ENCODE data around the gene TLCD4.
"Not testable (repeated sequence)": the region's sequence is repeated elsewhere in the genome, so short reads cannot be mapped to it uniquely, and the experiment has no call there.

Gene TLCD4

DNA sequence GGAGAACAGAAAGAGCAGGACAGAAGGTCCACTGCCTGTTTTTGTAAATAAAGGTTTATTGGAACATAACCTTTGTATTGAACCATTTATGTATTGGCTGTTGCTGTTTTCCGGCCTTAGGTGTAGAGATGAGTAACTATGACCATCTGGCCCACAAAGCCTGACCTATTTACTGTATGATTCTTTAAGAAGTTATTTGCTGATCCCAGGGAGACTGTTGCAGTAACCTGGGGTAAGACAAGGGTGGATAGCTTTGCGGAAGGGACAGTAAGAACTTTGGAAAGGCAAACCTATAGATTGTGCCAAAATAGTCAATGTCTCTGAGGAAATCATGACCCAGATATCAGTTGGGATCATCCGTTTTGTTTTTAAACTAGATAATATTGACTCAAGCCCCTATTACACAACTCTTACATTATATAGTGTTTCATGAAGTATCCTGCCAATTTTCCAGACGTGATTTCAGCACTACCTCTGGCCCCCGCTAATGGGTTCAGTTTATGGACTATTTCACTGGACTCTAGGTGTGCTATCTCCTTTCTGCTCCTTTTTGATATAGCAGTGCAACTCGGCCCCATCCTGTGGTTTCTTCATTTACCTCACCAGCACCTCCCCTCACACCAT is 20.8 kb upstream of the TLCD4 start:
- DNase-seq, result no peak

DNA sequence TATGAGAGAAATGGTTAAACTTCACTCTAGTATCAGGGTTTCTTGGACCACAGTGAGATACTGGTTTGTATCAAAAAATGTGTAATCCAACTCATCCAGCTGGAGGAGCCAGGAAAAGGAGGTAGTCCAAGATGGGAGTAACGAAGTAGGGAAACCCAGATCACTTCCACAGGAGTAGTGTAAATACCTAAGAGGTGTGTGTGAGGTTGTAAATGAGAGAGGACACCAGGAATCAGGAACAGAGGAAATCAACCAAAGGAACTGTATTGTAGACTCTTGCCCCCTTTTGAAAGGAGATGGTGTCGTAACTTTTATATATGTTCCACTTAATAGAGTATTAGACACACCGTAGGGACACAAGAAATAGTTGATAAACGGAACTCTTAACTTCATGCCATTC is 19.7 kb upstream of the TLCD4 start:
- no peak for DNase-seq

DNA sequence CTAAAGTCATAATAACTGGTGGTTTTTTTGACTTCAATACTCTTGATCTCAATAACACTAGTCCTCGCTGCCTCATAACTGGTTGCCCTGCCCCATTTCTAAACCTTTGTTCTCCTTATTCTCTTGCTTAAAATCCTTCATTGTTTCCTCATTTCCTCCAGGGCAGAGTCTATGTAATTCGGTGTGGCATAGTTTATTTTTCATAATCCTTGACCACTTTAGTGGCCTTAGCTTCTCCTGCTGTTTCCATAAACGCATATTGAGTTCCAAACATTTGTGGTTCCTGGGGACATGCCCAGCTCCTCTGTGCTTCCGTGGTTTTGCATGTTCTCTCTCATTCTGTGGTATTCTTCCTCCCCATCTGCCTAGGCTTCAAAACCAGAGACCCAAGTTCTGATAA is 19.0 kb upstream of the TLCD4 start:
- DNase-seq, result no peak

DNA sequence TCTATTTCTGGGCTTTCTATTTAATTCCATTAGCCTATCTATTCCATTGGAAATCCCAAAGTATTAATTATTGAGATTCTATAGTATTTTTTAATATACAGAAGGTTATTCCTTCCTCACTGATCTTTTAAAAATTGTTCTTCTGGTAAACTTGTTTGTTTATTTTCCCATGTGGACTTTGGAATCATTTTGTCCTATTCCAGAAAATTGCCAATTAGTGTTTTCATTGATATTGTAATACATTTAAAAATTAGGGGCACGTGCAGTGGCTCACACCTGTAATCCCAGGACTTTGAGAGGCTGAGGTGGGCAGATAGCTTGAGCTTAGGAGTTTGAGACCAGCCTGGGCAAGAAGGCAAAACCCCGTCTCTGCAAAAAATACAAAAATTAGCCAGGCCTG is 8.4 kb upstream of the TLCD4 start:
- no peak for DNase-seq

- DNase-seq, result no peak
These were observed 6.1 kb upstream of the TLCD4 start for GRCh38 chr1:95111014-95111413.

GRCh38 chr1:95113684-95114083 is 3.5 kb upstream of the TLCD4 start:
- no peak for DNase-seq

DNA sequence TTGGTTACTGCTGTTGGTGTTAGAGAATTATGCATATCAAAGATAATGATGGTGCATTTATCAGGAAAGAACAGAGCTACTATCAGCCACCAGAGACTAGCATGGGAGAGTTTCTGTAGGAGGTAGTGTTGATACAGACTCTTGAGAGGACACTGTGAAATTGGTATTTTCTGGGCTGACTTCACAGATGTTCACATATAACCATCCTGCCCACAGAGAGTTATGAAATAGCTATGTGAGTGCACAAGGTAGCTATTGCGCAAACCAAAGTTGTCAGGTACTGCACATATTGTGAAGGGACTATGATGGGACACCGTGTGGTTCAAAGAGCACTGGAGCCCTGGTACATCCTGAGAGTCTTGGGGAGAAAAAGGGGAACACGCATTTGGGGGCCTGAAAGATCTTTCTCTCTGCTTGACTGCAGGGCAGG is 1.4 kb upstream of the TLCD4 start:
- no peak for DNase-seq

DNA sequence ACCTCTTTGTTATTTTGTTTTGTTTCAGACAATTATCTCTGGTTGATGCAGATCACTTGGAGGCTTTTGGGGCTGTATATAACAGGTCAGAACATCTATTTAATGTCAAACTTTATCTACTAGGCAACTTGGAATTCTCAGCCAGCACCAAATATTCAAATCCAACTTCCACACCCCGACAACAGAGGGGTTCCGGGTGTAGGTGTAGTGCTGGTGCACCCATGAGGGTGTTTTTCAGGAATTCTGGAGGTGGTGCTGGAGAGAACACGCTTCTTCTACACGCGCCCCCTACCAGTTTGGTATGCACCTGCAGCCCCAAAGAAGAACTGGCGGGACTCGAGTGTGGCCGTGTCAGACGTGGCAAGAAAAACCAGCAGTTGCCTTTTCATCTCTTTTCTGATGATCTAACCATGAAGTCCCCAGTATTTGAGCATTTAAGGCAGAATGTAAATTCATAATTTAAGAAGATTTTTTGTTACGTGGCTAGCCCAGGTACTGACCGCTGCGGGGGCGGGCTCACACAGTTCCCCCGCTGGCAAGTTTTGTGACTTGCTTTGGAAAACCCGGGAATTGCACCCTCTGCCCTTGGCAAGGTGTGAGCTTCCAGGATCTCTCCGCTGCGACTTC is 462 bp upstream of the TLCD4 start:
- peak; percentile 86 for DNase-seq

- no peak for DNase-seq
These were observed 928 bp downstream of the TLCD4 start for GRCh38 chr1:95118067-95118499.

DNA sequence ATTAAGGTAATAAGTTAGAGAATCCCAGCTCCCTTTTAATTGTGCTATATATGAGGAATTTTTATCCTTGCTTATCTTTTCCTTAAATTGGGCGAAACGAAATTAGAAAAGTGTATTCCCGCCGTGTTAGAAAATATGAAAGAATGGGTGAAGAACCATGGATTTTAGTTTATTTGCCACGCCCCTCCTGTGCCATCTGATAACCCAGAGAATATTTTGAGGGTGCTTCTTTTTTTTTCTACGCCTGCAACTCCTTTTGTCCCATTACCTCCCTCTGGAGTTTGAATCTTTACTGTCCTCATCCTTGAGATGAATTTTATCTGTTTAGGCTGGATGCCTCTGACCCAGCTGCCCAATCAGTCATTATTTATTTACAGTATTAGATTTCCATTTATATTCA is 1.6 kb downstream of the TLCD4 start:
- DNase-seq, result no peak

- DNase-seq, result no peak
These were observed 2.1 kb downstream of the TLCD4 start for GRCh38 chr1:95119273-95119672.

- DNase-seq, result no peak
These were observed 5.1 kb downstream of the TLCD4 start for GRCh38 chr1:95122151-95122697.

GRCh38 chr1:95124342-95124741 is 7.2 kb downstream of the TLCD4 start:
- no peak for DNase-seq

DNA sequence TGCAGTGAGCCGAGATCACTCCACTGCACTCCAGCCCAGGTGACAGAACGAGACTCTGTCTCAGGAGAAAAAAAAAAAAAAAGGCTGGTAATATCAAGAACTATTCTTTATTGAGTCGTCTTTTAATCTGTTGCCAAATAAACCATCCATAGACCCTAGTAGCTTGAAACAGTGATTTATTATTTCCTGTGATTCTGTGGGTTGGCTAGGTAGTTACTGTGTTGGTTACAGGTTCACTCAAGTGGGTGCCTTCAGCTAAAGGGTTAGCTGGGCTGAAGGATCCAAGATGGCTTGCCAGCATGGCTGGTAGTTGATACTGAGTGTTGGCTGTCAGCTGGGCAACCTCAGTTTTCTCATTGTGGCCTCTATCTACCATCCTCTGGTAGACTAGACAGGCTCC is 9.2 kb downstream of the TLCD4 start:
- DNase-seq, result no peak

GRCh38 chr1:95126846-95127245 is 9.7 kb downstream of the TLCD4 start:
- DNase-seq, result no peak

- no peak for DNase-seq
These were observed 10.2 kb downstream of the TLCD4 start for GRCh38 chr1:95127380-95127779.

GRCh38 chr1:95132762-95133161 is 15.6 kb downstream of the TLCD4 start:
- DNase-seq, result no peak

- no peak for DNase-seq
These were observed 16.5 kb downstream of the TLCD4 start for GRCh38 chr1:95133687-95134086.

GRCh38 chr1:95138223-95138622 is 21.1 kb downstream of the TLCD4 start:
- DNase-seq, result no peak

DNA sequence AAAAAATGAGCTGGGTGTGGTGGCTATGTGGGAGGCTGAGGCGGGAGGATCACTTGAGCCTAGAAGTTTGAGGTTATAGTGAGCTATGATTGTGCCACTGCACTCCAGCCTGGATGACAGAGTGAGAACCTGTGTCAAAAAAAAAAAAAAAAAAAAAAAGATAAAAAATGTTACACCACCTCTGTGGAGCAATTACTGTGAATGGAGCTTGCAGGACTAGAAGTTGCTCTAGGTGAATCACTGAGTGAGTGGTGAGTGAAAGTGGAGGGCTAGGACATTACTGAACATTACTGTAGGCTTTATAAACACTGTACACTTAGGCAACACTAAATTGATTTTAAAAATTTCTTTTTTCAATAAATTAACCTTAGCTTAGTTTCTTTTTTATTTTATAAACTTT is 21.9 kb downstream of the TLCD4 start:
- DNase-seq, result no peak

DNA sequence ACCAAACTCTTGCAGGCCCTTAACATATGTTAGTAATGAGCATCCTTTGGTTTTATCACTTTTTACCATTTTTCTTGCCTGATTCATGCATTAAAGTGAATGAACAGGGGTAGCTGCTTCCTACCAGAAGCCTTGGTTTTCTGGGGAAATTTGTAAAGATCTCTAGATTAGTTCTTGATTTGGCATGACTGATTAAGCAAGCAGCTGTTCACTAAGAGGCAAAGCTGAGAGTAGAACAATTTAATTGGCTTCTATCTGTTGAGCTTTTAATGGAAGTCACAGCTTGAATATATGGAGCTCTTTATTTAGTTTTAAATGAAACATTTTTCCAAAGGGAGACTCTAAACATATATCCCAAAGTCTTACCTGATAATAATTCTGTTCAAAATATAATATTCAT is 23.6 kb downstream of the TLCD4 start:
- DNase-seq, result no peak

DNA sequence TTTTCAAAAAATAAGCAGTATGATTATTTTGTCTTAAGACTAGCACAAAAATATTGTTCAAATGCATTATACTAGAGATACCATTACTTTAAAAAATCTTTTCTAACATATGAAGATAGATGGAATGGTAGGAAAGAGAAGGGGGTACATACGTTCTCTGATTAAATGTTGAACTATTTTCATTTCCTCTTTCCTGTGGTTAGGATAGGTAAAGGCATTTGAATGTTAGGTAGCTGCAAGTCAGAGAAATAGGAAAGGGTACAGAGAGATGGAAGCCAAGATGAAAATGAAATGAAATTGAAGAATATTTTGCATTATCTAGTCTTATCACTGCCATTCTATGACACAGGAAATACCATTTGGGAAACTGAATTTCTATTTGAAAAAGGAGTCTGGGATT is 28.3 kb downstream of the TLCD4 start:
- DNase-seq, result no peak

- DNase-seq, result no peak
These were observed 29.5 kb downstream of the TLCD4 start for GRCh38 chr1:95146637-95147036.

- no peak for DNase-seq
These were observed 36.9 kb downstream of the TLCD4 start for GRCh38 chr1:95154096-95154495.

DNA sequence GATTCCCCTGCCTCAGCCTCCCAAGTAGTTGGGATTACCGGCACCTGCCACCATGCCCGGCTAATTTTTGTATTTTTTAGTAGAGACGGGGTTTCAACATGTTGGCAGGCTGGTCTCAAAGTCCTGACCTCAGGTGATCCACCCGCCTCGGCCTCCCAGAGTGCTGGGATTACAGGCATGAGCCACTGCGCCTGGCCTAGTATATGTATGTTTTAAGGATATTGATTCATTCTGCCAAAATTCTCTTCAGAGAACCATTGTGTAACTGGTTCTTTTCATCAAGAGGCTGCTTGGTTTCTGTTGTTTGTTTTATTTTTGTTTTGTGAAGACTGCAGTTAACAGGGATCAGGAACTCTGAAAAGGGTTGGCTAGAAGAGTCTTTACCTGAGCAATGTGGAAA is 48.4 kb downstream of the TLCD4 start:
- not testable (repeated sequence) for DNase-seq
